ENCODE data around the gene ADARB2.

The ADARB2 gene

DNA sequence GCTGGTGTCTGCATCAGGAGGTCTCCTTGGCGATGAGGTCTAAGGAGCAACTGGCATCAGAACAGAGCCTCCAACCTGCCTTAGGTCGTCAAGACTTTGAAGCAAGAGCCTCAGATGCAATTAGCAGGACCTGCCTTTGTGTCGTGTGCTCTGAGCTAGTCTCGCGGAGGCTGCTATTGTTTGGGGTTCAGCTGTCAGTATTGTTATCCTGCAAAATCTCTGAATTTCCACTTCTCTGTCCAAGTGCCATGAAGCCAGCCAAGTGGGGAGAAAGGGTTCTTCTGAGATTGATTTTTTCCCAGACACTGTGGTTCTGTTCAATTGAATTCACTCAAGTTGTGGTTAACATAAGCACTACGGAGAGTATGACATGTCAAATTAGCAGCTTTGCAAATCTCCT is 78.7 kb downstream of the ADARB2 start:
- TF ChIP-seq, protein P1, sequence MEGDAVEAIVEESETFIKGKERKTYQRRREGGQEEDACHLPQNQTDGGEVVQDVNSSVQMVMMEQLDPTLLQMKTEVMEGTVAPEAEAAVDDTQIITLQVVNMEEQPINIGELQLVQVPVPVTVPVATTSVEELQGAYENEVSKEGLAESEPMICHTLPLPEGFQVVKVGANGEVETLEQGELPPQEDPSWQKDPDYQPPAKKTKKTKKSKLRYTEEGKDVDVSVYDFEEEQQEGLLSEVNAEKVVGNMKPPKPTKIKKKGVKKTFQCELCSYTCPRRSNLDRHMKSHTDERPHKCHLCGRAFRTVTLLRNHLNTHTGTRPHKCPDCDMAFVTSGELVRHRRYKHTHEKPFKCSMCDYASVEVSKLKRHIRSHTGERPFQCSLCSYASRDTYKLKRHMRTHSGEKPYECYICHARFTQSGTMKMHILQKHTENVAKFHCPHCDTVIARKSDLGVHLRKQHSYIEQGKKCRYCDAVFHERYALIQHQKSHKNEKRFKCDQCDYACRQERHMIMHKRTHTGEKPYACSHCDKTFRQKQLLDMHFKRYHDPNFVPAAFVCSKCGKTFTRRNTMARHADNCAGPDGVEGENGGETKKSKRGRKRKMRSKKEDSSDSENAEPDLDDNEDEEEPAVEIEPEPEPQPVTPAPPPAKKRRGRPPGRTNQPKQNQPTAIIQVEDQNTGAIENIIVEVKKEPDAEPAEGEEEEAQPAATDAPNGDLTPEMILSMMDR (conservative IDR thresholded peaks at IDR 0.05; ENCODE audit: control insufficient read depth, insufficient read depth, low read depth, low read length), result no peak
- no peak for DNase-seq (ENCODE audit: low read depth)
- no peak overlapping the region for H3K4me3 ChIP-seq (ENCODE audit: control insufficient read depth, low read depth, low read length)

DNA sequence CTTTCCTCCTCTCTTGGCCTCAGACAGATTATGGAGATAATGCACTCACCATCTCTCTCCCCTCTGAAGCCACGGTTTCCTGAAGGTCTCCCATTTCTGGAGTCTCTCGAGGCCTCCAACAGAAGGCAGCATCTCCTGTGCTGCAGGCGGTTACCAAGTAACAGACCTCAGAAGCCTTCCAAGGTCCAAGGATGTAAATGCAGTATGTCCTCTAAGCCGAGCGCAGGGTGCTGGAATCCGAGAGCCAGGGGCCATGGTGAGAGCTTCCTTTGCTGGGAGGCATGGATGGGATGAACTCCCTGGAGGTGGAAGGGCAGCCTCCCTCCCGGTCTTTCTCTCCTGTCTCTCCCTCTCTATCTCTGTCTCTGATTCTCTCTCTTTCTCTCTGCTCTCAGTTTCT is 79.8 kb downstream of the ADARB2 start:
- no peak overlapping the region for H3K4me3 ChIP-seq (ENCODE audit: control insufficient read depth, low read depth, low read length)
- DNase-seq (ENCODE audit: low read depth), result no peak
- TF ChIP-seq, protein P1 (conservative IDR thresholded peaks at IDR 0.05; ENCODE audit: control insufficient read depth, insufficient read depth, low read depth, low read length), result no peak

DNA sequence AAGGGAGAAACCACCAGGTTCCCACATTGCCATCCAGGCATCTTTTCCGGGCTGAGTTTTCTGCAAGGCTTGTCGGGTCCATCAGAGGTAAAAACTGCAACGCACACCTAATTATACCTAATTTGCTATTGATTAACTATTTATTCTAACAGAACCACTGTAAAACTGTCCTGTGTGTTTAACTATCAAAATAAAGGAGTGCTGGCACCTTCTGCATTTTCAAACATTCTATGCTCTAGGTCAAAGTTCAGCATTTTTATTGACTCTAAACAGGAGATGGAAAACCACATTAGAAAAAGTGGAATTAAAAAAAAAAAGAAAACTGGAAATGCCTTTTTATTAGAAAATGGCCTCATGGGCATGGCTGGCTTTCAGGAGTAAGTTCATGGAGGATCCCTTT is 82.0 kb downstream of the ADARB2 start:
- no peak for DNase-seq (ENCODE audit: low read depth)
- H3K4me3 ChIP-seq (ENCODE audit: control insufficient read depth, low read depth, low read length), result no peak overlapping the region
- TF ChIP-seq, protein P1 (conservative IDR thresholded peaks at IDR 0.05; ENCODE audit: control insufficient read depth, insufficient read depth, low read depth, low read length), result no peak

DNA sequence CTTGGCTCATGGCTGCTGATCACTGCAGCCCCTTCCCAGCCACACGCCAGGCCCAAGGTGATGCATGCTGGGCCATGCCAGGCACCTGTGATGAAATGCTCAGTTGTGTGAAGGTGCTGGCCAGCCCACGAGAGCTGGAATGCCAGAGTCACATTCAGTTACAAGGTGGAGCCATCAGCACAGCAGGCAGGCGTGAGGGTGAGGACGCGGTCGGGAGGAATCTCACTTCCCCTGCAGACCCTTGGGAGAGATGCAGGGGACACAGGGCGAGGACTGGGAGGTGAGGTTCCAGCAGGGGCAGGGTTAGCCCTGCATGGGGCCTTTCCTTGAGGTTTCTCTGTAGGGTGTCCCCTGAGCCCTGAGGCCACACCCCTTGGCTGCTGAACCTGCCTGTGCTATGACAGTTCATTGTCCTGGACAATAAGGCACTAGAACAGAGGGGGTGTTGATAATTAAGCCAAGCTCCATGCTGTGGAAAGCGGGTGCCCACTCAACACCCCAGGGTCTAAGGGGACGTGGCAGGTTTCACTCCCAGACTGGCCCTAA is 82.4 kb downstream of the ADARB2 start:
- no peak overlapping the region for H3K4me3 ChIP-seq (ENCODE audit: control insufficient read depth, low read depth, low read length)
- DNase-seq (ENCODE audit: low read depth), result no peak
- TF ChIP-seq, protein P1 (conservative IDR thresholded peaks at IDR 0.05; ENCODE audit: control insufficient read depth, insufficient read depth, low read depth, low read length), result no peak

DNA sequence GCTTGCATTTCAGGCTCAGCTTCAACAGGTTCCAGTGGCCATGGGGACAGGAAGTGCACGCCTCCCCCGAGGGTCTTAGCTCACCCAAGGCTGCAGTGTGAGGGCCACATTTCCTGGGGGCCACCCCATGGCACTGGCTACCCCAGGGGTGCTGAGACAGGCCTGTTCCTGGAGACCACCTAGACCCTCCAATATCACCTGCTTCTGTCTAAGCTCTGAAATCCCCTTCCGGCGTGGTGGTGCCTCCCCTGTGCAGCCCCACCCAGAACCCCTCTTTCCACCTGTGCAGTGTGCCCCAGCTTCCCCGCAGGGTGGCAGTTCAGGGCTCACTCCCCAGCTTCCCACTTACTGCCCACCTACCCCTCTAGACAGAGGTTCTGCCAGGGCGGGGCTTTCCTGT is 83.1 kb downstream of the ADARB2 start:
- no peak overlapping the region for H3K4me3 ChIP-seq (ENCODE audit: control insufficient read depth, low read depth, low read length)
- DNase-seq (ENCODE audit: low read depth), result no peak
- TF ChIP-seq, protein P1 (conservative IDR thresholded peaks at IDR 0.05; ENCODE audit: control insufficient read depth, insufficient read depth, low read depth, low read length), result no peak

DNA sequence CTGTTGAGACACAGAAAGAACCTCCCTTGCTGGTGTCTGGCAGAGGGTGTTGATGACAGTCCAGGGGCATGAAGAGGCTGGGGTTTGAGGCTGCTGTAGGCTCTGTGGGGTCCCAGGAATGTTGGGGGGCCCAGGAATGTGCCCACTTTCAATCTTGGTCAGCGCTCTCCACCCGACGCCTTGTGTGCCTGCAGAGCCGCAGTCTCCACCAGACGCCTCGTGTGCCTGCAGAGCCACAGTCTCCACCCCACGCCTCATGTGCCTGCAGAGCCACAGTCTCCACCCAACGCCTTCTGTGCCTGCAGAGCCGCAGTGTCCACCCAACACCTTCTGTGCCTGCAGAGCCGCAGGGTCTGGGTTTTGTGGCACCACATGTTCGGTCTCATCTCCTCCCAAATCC is 84.0 kb downstream of the ADARB2 start:
- TF ChIP-seq, protein P1 (conservative IDR thresholded peaks at IDR 0.05; ENCODE audit: control insufficient read depth, insufficient read depth, low read depth, low read length), result no peak

DNA sequence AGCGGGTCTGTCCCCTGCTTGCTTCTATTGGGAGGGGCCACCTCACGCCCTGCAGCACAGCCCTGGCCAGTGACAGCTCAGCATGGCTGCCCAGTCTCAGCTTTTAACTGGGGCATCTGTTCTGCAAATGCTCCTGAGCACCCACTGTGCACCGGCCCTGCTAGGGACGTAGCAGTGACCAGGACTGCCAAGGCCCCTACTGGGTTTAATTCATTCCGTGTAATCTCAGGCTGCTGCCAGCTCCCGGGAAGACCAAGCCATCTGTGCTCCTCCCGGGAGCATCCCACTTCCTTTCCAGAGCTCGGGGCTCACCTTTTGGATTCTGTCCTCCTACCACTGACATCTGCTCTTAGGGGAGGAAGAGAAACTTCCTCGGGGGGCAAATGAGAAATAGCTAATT is 85.2 kb downstream of the ADARB2 start:
- H3K4me3 ChIP-seq (ENCODE audit: control insufficient read depth, low read depth, low read length), result no peak overlapping the region
- DNase-seq (ENCODE audit: low read depth), result no peak
- TF ChIP-seq, protein P1 (conservative IDR thresholded peaks at IDR 0.05; ENCODE audit: control insufficient read depth, insufficient read depth, low read depth, low read length), result no peak

More for the DNA sequence above, 84.0 kb downstream of the ADARB2 start:
- no peak for DNase-seq (ENCODE audit: low read depth)
- no peak overlapping the region for H3K4me3 ChIP-seq (ENCODE audit: control insufficient read depth, low read depth, low read length)

Data from fibroblast of mammary gland (primary cell).